GM12874 (cell line): ENCODE measurements around the gene ERGIC2.

ENCODE experiments used
- CTCF ChIP-seq: IDR thresholded peaks from 2 replicates; pipeline ENCODE4 v1.5.1; 2011; ENCODE audit warnings: low read depth, mild to moderate bottlenecking, control low read depth, low read length, moderate library complexity; ENCODE audit not compliant: insufficient read depth

The ERGIC2 gene

GRCh38 chr12:29395356-29395755 lies 14.4 kb upstream of the ERGIC2 start:
- no peak for TF ChIP-seq CTCF

GRCh38 chr12:29389295-29389919 lies 8.4 kb upstream of the ERGIC2 start:
- TF ChIP-seq CTCF: no peak

GRCh38 chr12:29382251-29382650 lies 1.3 kb upstream of the ERGIC2 start:
- no peak for TF ChIP-seq CTCF

- TF ChIP-seq CTCF: no peak
These were observed 4.9 kb downstream of the ERGIC2 start for GRCh38 chr12:29376118-29376517.

GRCh38 chr12:29374913-29375312 lies 6.1 kb downstream of the ERGIC2 start:
- TF ChIP-seq CTCF: no peak

- TF ChIP-seq CTCF: no peak
These were observed 7.0 kb downstream of the ERGIC2 start for GRCh38 chr12:29374012-29374411.

GRCh38 chr12:29365091-29365490 lies 15.9 kb downstream of the ERGIC2 start:
- TF ChIP-seq CTCF: no peak
